HepG2 (cell line): ENCODE data around the gene TTC9.

Experiments
- EZH2 ChIP-seq: conservative IDR thresholded peaks from 2 replicates; pipeline ENCODE4 v1.6.1; 2012; ENCODE audit warnings: mild to moderate bottlenecking, low read depth, low read length, moderate library complexity
- KDM5A ChIP-seq: fragments of 200-600 bp; sonication (generic); IDR thresholded peaks from 2 replicates; pipeline ENCODE4 v1.7.0; 2018; ENCODE audit warnings: antibody characterized with exemption, mild to moderate bottlenecking, low read length, borderline replicate concordance
- MBD4 ChIP-seq: IDR thresholded peaks from 2 replicates; pipeline ENCODE4 v1.6.1; 2012; ENCODE audit warnings: low read length, inconsistent platforms, borderline replicate concordance
- RARA ChIP-seq: IDR thresholded peaks from 2 replicates; pipeline ENCODE4 v1.6.1; 2016; ENCODE audit warnings: missing genetic modification reagents, missing compliant biosample characterization
- ZNF3 ChIP-seq: IDR thresholded peaks from 2 replicates; pipeline ENCODE4 v1.7.0; 2017; ENCODE audit warnings: inconsistent platforms
- ZNF552 ChIP-seq: sonication (generic); formaldehyde crosslinking; IDR thresholded peaks from 2 replicates; pipeline ENCODE4 v1.9.0; 2022; ENCODE audit warnings: missing genetic modification reagents, mild to moderate bottlenecking, borderline replicate concordance
- TF ChIP-seq, protein P1 (sequence below): sonication (generic); formaldehyde crosslinking; IDR thresholded peaks from 2 replicates; pipeline ENCODE4 v1.5.0; 2020; ENCODE audit warnings: missing genetic modification reagents, mild to moderate bottlenecking, borderline replicate concordance

DNA sequence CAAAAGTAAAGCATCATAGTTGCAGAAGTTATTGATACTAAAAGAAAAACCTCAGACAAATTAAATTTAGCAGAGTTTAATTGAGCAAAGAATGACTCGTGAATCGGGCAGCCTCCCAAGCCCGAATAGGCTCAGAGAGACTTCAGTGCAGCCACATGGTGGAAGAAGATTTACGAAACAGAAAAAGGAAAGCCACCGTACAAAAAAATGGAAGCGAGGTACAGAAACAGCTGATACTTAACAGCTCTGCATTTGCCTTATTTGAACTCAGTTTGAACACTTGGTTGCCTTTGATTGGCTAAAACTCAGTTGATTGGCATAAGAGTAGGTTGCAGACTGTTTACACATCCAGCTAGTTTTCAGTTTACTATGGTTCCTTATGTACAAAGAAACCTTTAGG is 12.9 kb downstream of the TTC9 start:
- TF ChIP-seq EZH2 (no peak), MBD4 (no peak), ZNF552 (CRISPR knock-in tag) (no peak), KDM5A (no peak), RARA (CRISPR knock-in tag) (no peak), ZNF3 (CRISPR knock-in tag) (no peak)
- TF ChIP-seq, protein P1, sequence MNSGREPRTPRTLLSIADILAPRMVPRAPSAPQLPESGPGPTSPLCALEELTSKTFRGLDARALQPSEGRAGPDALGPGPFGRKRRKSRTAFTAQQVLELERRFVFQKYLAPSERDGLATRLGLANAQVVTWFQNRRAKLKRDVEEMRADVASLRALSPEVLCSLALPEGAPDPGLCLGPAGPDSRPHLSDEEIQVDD: no peak
